Gastrocnemius medialis (tissue), 4 donors: ENCODE measurements around the gene POGK.

Experiments
- CTCF ChIP-seq, 5 experiments: fragments of 450-650 bp in 3 of 5; fragments of 200-600 bp in 2 of 5; sonication (generic) in 2 of 5; IDR thresholded peaks in 4 of 5; conservative IDR thresholded peaks in 1 of 5; 1 replicate in 4 of 5; 2 replicates in 1 of 5; pipeline ENCODE4 v1.5.1; 2016 to 2019; ENCODE audit warnings: antibody characterized with exemption in 5 of 5, mild to moderate bottlenecking in 3 of 5, moderate library complexity in 3 of 5
- POLR2A ChIP-seq, 2 donors: fragments of 450-650 bp; IDR thresholded peaks; one replicate each; pipeline ENCODE4 v1.6.1; 2017; ENCODE audit warnings: antibody characterized with exemption in 2 of 2, mild to moderate bottlenecking in 2 of 2, moderate library complexity in 2 of 2

DNA sequence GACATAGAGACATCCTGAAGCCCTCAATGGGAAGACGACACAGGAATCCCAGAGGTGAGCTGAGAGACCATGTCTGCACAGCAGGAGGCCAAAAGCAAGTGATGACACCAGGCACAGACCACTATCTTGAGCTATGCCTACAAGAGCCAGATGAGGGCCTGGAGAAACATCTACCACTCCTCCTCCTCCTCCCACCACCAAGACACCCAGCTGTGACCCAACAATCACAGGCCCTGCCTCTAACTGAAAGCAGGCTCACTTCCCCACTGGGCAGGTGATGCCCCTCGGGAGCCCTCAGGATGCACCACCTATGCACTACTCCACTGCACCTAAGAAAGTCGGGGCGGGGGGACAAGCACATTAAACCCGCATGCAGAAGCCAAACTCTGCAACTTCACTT, 20.3 kb downstream of the POGK start:
- TF ChIP-seq CTCF (IDR thresholded peaks at IDR 0.05 in 4 of 5, conservative IDR thresholded peaks at IDR 0.05 in 1 of 5) (no peak), POLR2A (IDR thresholded peaks at IDR 0.05) (no peak)
